ENCODE measurements around the gene NOL9.

- TF ChIP-seq CTCF (conservative IDR thresholded peaks at IDR 0.05 in 1 of 2, IDR thresholded peaks at IDR 0.05 in 1 of 2; ENCODE audit: extremely low read depth in 1 of 2, insufficient read depth in 1 of 2, low read depth in 1 of 2, low read length in 2 of 2) (no peak), EZH2 (IDR thresholded peaks at IDR 0.05; ENCODE audit: borderline replicate concordance, low read length) (no peak)
These were observed 63.2 kb downstream of the NOL9 start for GRCh38 chr1:6491081-6491449.

Data from mammary epithelial cell (primary cell).